Thymus (tissue), 11 donors: Measurements from ENCODE around the gene EXOC1. TPM values are rescaled to one million over a fixed set of nuclear protein-coding genes. Genes with fewer than 3 reads are reported as not detected.

Experiments
- DNase-seq, 9 donors: peaks; one replicate each; pipeline ENCODE4 v3.0.0-alpha.2; 2013; ENCODE audit warnings: low spot score in 9 of 9, low read depth in 6 of 9, missing footprints in 1 of 9
- H3K27ac ChIP-seq, 2 donors: one replicate each; pipeline ENCODE4 v1.5.1; 2013; ENCODE audit warnings: control low read depth in 1 of 2, low read depth in 1 of 2, low read length in 1 of 2, mild to moderate bottlenecking in 1 of 2, moderate library complexity in 1 of 2
- H3K27me3 ChIP-seq, 2 donors: one replicate each; pipeline ENCODE4 v1.5.1; 2013; ENCODE audit warnings: low read length in 1 of 2; ENCODE audit not compliant: control insufficient read depth in 2 of 2, insufficient read depth in 1 of 2
- H3K36me3 ChIP-seq, 2 donors: one replicate each; pipeline ENCODE4 v1.5.1; 2013; ENCODE audit warnings: low read length in 1 of 2, mild to moderate bottlenecking in 1 of 2, moderate library complexity in 1 of 2; ENCODE audit not compliant: control insufficient read depth in 2 of 2, insufficient read depth in 2 of 2
- H3K4me1 ChIP-seq, 2 donors: one replicate each; pipeline ENCODE4 v1.5.1; 2013; ENCODE audit warnings: low read length in 2 of 2; ENCODE audit not compliant: control insufficient read depth in 2 of 2, insufficient read depth in 2 of 2
- H3K4me3 ChIP-seq, 2 donors: one replicate each; pipeline ENCODE4 v1.5.1; 2013; ENCODE audit warnings: low read length in 2 of 2, control low read depth in 1 of 2, mild to moderate bottlenecking in 1 of 2
- H3K9me3 ChIP-seq, 2 donors: one replicate each; pipeline ENCODE4 v1.5.1; 2013; ENCODE audit warnings: low read length in 1 of 2, mild to moderate bottlenecking in 1 of 2; ENCODE audit not compliant: control insufficient read depth in 2 of 2, insufficient read depth in 1 of 2
- WGBS: extraction: QIAGEN DNeasy Blood & Tissue Kit; methylation state at CpG from one replicate; pipeline ENCODE4 v1.1.7; 2013; 5-methylcytosine and 5-hydroxymethylcytosine counted together
- polyA plus RNA-seq: library from polyadenylated mRNA; stranded (reverse); fragments of 200-250 nt; gene quantifications from one replicate; pipeline ENCODE4 v1.2.3, GENCODE V29; 2013
- total RNA-seq: library from RNA; stranded (reverse); fragments of 120-200 nt; gene quantifications from one replicate; pipeline ENCODE4 v1.2.4, GENCODE V29; 2013
- donor health status: healthy.

The EXOC1 gene
- total and polyA plus RNA-seq, 2 donors, result 30.5 to 38.8 TPM

- WGBS, result 96% methylated on average over 2 of the region's 2 CpGs
- Histone ChIP-seq H3K36me3 (peaks cover 8 to 34% of the 10 kb centered on the region in 2 donors), H3K27ac (no peak overlapping the region)
Measured at GRCh38 chr4:55865228-55865806, 11.9 kb downstream of the EXOC1 start.

GRCh38 chr4:55866290-55866907, 13.0 kb downstream of the EXOC1 start:
- H3K9me3 ChIP-seq, result no peaks in the 10 kb centered on the region
- peaks cover 12 to 37% of the 10 kb centered on the region in 2 donors for H3K36me3 ChIP-seq
- H3K27me3 ChIP-seq, result no peaks in the 10 kb centered on the region
- no peak overlapping the region for H3K4me3 ChIP-seq
- no peaks in the 10 kb centered on the region for H3K4me1 ChIP-seq
- H3K27ac ChIP-seq, result no peak overlapping the region
- DNase-seq, result no peak
- 67% methylated on average over 2 of the region's 2 CpGs for WGBS

More at GRCh38 chr4:55865228-55865806, 11.9 kb downstream of the EXOC1 start:
- Histone ChIP-seq H3K27me3 (no peaks in the 10 kb centered on the region), H3K9me3 (no peaks in the 10 kb centered on the region), H3K4me3 (no peak overlapping the region), H3K4me1 (no peaks in the 10 kb centered on the region)
- no peak for DNase-seq

GRCh38 chr4:55866973-55867574, 13.6 kb downstream of the EXOC1 start:
- H3K36me3 ChIP-seq, result peaks cover 17 to 42% of the 10 kb centered on the region in 2 donors
- H3K27ac ChIP-seq, result no peak overlapping the region
- no peaks in the 10 kb centered on the region for H3K9me3 ChIP-seq
- no peak overlapping the region for H3K4me3 ChIP-seq
- peak in 3 of 9 donors; percentile 25 to 64 (median 26) for DNase-seq
- 20% methylated on average over 4 of the region's 4 CpGs for WGBS
- H3K4me1 ChIP-seq, result no peaks in the 10 kb centered on the region
- H3K27me3 ChIP-seq, result no peaks in the 10 kb centered on the region

- H3K27ac ChIP-seq, result no peak overlapping the region
- no peaks in the 10 kb centered on the region for H3K4me1 ChIP-seq
- H3K27me3 ChIP-seq, result no peaks in the 10 kb centered on the region
- no peak for DNase-seq
- WGBS, result 95% methylated on average over 1 of the region's 1 CpG
- H3K4me3 ChIP-seq, result no peak overlapping the region
- no peaks in the 10 kb centered on the region for H3K9me3 ChIP-seq
- H3K36me3 ChIP-seq, result peaks cover 14 to 37% of the 10 kb centered on the region in 2 donors
Measured at GRCh38 chr4:55868581-55869090, 15.2 kb downstream of the EXOC1 start.

GRCh38 chr4:55871299-55871800, 17.9 kb downstream of the EXOC1 start:
- Histone ChIP-seq H3K9me3 (no peaks in the 10 kb centered on the region), H3K27me3 (no peaks in the 10 kb centered on the region), H3K4me1 (no peaks in the 10 kb centered on the region), H3K4me3 (no peak overlapping the region), H3K27ac (no peak overlapping the region), H3K36me3 (peaks cover 14 to 37% of the 10 kb centered on the region in 2 donors)
- WGBS, result 76% methylated on average over 5 of the region's 5 CpGs
- no peak for DNase-seq

- Histone ChIP-seq H3K9me3 (no peaks in the 10 kb centered on the region), H3K4me3 (no peak overlapping the region), H3K27ac (no peak overlapping the region), H3K36me3 (peaks cover 14 to 42% of the 10 kb centered on the region in 2 donors), H3K27me3 (no peaks in the 10 kb centered on the region), H3K4me1 (no peaks in the 10 kb centered on the region)
- no peak for DNase-seq
Measured at GRCh38 chr4:55874831-55875230, 21.4 kb downstream of the EXOC1 start.

GRCh38 chr4:55876387-55876786, 22.9 kb downstream of the EXOC1 start:
- peaks cover 13 to 37% of the 10 kb centered on the region in 2 donors for H3K36me3 ChIP-seq
- no peaks in the 10 kb centered on the region for H3K9me3 ChIP-seq
- no peaks in the 10 kb centered on the region for H3K27me3 ChIP-seq
- DNase-seq, result no peak
- no peaks in the 10 kb centered on the region for H3K4me1 ChIP-seq
- H3K27ac ChIP-seq, result no peak overlapping the region
- no peak overlapping the region for H3K4me3 ChIP-seq

GRCh38 chr4:55879224-55879623, 25.8 kb downstream of the EXOC1 start:
- no peaks in the 10 kb centered on the region for H3K9me3 ChIP-seq
- 95% methylated on average over 3 of the region's 3 CpGs for WGBS
- no peak overlapping the region for H3K27ac ChIP-seq
- H3K27me3 ChIP-seq, result no peaks in the 10 kb centered on the region
- peaks cover 15 to 38% of the 10 kb centered on the region in 2 donors for H3K36me3 ChIP-seq
- no peak for DNase-seq
- H3K4me3 ChIP-seq, result no peak overlapping the region
- no peaks in the 10 kb centered on the region for H3K4me1 ChIP-seq

GRCh38 chr4:55880652-55881280, 27.3 kb downstream of the EXOC1 start:
- Histone ChIP-seq H3K27ac (no peak overlapping the region), H3K27me3 (no peaks in the 10 kb centered on the region), H3K36me3 (peaks cover 15 to 33% of the 10 kb centered on the region in 2 donors), H3K4me3 (no peak overlapping the region), H3K4me1 (no peaks in the 10 kb centered on the region), H3K9me3 (no peaks in the 10 kb centered on the region)
- 97% methylated on average over 3 of the region's 3 CpGs for WGBS
- no peak for DNase-seq
